Transverse colon (tissue), 4 donors: ENCODE data around the gene HELZ.

Experiments
- CTCF ChIP-seq, 5 experiments: fragments of 200-600 bp in 3 of 5; fragments of 450-650 bp in 2 of 5; sonication (generic) in 3 of 5; IDR thresholded peaks; 1 replicate in 2 of 5; 2 replicates in 3 of 5; pipeline ENCODE4 v1.5.1; 2016 to 2017; ENCODE audit warnings: antibody characterized with exemption in 5 of 5, inconsistent platforms in 3 of 5, mild to moderate bottlenecking in 2 of 5, moderate library complexity in 1 of 5
- EP300 ChIP-seq: sonication (generic); formaldehyde crosslinking; IDR thresholded peaks from one replicate; pipeline ENCODE4 v1.6.1; 2017; ENCODE audit warnings: antibody characterized with exemption, low read depth
- POLR2A ChIP-seq: fragments of 450-650 bp; IDR thresholded peaks from one replicate; pipeline ENCODE4 v1.6.1; 2016; ENCODE audit warnings: antibody characterized with exemption, mild to moderate bottlenecking, moderate library complexity
- POLR2AphosphoS5 ChIP-seq, 3 donors: sonication (generic); formaldehyde crosslinking; IDR thresholded peaks; one replicate each; pipeline ENCODE4 v1.6.1; 2016; ENCODE audit warnings: antibody characterized with exemption in 3 of 3

DNA sequence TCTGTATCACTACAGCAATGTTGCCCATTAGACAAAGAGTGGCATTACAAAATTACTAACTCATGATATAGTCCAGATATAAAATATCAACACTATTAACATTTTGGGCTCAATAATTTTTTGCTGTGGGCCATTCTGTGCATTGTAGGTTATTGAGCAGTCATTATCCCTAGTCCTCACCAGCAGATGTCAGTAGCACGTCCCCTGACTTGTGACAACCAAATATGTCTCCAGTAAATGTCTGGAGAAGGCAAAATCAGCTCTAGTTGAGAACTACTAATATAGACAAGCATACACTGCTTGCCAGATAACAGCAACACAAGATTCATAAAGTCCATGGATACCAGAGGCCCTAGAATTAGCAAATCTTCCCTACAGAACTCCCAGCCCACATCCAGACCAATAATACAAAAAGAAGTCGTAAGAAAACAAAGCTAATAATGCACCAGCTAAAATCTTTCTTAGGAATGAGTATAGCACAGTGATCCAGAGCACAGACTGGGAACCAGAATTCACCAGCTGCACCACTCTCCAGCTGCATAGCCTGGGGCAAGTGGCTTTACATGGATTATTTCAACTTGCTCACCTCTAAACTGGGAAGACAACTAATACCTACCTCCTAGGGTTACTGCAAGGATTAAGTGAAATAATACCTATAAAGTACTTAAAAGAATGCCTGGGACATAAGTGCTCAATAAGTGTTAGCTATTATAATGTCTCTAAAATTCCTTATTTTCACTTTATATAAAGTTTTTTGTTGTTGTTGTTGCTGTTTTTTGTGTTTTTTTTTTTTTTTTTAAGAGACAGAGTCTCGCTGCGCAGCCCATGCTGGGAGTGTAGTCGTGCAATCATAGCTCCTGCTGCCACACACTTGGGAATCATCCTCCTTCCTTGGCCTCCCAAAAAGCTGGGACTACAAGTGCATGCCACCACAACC, 23.7 kb downstream of the HELZ start:
- TF ChIP-seq CTCF (IDR thresholded peaks at IDR 0.05) (peak in 4 of 5 experiments; percentile 31 to 47 (median 46)), POLR2A (no peak), EP300 (no peak), POLR2AphosphoS5 (IDR thresholded peaks at IDR 0.05) (no peak)
